ENCODE results near the gene LRP1B.

GRCh38 chr2:141055531-141055930 is 1075.3 kb downstream of the LRP1B start:
- TF ChIP-seq, protein P1, sequence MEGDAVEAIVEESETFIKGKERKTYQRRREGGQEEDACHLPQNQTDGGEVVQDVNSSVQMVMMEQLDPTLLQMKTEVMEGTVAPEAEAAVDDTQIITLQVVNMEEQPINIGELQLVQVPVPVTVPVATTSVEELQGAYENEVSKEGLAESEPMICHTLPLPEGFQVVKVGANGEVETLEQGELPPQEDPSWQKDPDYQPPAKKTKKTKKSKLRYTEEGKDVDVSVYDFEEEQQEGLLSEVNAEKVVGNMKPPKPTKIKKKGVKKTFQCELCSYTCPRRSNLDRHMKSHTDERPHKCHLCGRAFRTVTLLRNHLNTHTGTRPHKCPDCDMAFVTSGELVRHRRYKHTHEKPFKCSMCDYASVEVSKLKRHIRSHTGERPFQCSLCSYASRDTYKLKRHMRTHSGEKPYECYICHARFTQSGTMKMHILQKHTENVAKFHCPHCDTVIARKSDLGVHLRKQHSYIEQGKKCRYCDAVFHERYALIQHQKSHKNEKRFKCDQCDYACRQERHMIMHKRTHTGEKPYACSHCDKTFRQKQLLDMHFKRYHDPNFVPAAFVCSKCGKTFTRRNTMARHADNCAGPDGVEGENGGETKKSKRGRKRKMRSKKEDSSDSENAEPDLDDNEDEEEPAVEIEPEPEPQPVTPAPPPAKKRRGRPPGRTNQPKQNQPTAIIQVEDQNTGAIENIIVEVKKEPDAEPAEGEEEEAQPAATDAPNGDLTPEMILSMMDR (IDR thresholded peaks at IDR 0.05): no peak
- TF ChIP-seq RFX5 (IDR thresholded peaks at IDR 0.05; ENCODE audit: low read length) (no peak), TAF1 (IDR thresholded peaks at IDR 0.05; ENCODE audit: borderline replicate concordance, low read depth, low read length) (no peak), SIN3A (IDR thresholded peaks at IDR 0.05; ENCODE audit: borderline replicate concordance, low read depth, low read length) (no peak), EZH2phosphoT487 (IDR thresholded peaks at IDR 0.05; ENCODE audit: borderline replicate concordance, low read depth) (no peak), JUND (IDR thresholded peaks at IDR 0.05) (peak; percentile 64), TCF12 (IDR thresholded peaks at IDR 0.05) (peak; percentile 23; the same call in 1 of the 2 replicates), CHD2 (IDR thresholded peaks at IDR 0.05; ENCODE audit: low read length, partially characterized antibody) (no peak), MXI1 (IDR thresholded peaks at IDR 0.05; ENCODE audit: low read depth, low read length) (no peak), NRF1 (IDR thresholded peaks at IDR 0.05; ENCODE audit: low read depth, low read length) (no peak), SMC3 (IDR thresholded peaks at IDR 0.05; ENCODE audit: low read depth, low read length) (no peak), EP300 (IDR thresholded peaks at IDR 0.05; ENCODE audit: borderline replicate concordance in 1 of 2, low read depth in 1 of 2, low read length in 1 of 2) (no peak), GATA2 (CRISPR knock-in tag; IDR thresholded peaks at IDR 0.05) (no peak)
